Lower leg skin (tissue), 4 donors: ENCODE data around the gene CYS1. TPM values are rescaled to one million over a fixed set of nuclear protein-coding genes. Genes with fewer than 3 reads are reported as not detected.

ENCODE experiments used
- DNase-seq, 2 donors: peaks; one replicate each; pipeline ENCODE4 v3.0.0-alpha.2; 2019; ENCODE audit warnings: low spot score in 2 of 2
- H3K4me3 ChIP-seq: fragments of 200-600 bp; sonication (generic); 2 replicates; pipeline ENCODE4 v1.5.1; 2017; ENCODE audit warnings: mild to moderate bottlenecking, low read depth; ENCODE audit not compliant: poor library complexity, severe bottlenecking
- POLR2A ChIP-seq, 2 donors: fragments of 450-650 bp; IDR thresholded peaks; one replicate each; pipeline ENCODE4 v1.6.1; 2016 to 2017; ENCODE audit warnings: antibody characterized with exemption in 2 of 2, mild to moderate bottlenecking in 1 of 2, moderate library complexity in 1 of 2
- WGBS, 2 donors: methylation state at CpG; one replicate each; pipeline ENCODE4 v1.1.5; 2018; 5-methylcytosine and 5-hydroxymethylcytosine counted together
- intact Hi-C: fragments of 100-400 bp; cut with DNase I; formaldehyde crosslinking; loops from one replicate; pipeline ENCODE4 v1.15.0; 2023; ENCODE audit warnings: low total_unique reads
- total RNA-seq, 4 donors: library from RNA; depleted of rRNA; stranded (reverse); fragments of >200 nt; gene quantifications; one replicate each; pipeline ENCODE4 v1.1.0, GENCODE V29; 2016
- TF ChIP-seq, protein P1 (sequence below), 3 donors: fragments of 450-650 bp; IDR thresholded peaks; one replicate each; pipeline ENCODE4 v1.5.1; 2016; ENCODE audit warnings: antibody characterized with exemption in 3 of 3, mild to moderate bottlenecking in 3 of 3, moderate library complexity in 2 of 3

The CYS1 gene
- total RNA-seq, 4 donors from 2014 or later, result 0.25 to 0.98 (median 0.62) TPM; not detected in 1

DNA sequence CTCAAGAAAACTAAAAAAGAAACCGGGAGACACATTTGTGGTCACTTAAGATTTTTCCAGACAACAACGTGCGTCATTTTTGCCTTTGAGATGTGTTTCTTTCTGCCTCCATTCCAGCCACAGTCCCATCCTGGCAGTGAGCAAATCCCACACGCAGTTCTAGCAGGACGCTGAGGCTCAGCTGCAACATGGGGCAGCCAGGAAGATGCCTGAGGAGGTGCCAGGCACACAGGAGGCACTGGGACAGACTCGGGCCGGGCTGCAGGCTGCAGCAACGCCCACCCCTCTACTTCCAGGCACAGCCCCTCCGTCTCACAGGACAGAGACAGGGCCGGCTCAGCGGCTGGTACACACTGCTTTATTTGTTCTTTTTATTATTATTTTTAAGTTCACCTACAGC lies 23.8 kb downstream of the CYS1 start:
- no peak overlapping the region for H3K4me3 ChIP-seq
- no peak for TF ChIP-seq POLR2A (IDR thresholded peaks at IDR 0.05)
- TF ChIP-seq, protein P1, sequence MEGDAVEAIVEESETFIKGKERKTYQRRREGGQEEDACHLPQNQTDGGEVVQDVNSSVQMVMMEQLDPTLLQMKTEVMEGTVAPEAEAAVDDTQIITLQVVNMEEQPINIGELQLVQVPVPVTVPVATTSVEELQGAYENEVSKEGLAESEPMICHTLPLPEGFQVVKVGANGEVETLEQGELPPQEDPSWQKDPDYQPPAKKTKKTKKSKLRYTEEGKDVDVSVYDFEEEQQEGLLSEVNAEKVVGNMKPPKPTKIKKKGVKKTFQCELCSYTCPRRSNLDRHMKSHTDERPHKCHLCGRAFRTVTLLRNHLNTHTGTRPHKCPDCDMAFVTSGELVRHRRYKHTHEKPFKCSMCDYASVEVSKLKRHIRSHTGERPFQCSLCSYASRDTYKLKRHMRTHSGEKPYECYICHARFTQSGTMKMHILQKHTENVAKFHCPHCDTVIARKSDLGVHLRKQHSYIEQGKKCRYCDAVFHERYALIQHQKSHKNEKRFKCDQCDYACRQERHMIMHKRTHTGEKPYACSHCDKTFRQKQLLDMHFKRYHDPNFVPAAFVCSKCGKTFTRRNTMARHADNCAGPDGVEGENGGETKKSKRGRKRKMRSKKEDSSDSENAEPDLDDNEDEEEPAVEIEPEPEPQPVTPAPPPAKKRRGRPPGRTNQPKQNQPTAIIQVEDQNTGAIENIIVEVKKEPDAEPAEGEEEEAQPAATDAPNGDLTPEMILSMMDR (IDR thresholded peaks at IDR 0.05), result no peak
- WGBS, 2 donors, result 77 to 80% methylated on average over 11 of the region's 11 CpGs
- intact Hi-C loops, result no loop called here
- DNase-seq, result no peak

DNA sequence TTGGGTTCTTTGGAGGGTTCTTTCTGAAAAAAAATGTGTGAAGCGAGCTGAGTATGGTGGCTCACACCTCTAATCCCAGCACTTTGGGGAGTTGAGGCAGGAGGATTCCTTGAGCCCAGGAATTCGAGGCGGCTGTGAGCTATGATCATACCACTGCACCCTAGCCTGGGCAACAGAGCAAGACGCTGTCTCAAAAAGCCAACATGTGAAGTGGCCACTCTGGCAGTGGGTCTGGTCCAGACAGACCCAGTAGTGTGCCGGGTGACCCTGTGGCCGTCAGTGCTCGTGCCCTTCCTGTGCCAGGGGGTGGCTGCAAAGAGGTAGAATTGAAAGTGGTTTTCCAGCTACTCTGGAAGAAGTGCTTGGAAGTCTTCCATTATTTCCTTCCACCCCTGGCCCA lies 25.2 kb downstream of the CYS1 start:
- DNase-seq, result no peak
- TF ChIP-seq, protein P1 (IDR thresholded peaks at IDR 0.05), result no peak
- TF ChIP-seq POLR2A (IDR thresholded peaks at IDR 0.05), result no peak
- WGBS, 2 donors, result 78 to 90% methylated on average over 7 of the region's 7 CpGs
- no peak overlapping the region for H3K4me3 ChIP-seq
- intact Hi-C loops, result no loop called here

DNA sequence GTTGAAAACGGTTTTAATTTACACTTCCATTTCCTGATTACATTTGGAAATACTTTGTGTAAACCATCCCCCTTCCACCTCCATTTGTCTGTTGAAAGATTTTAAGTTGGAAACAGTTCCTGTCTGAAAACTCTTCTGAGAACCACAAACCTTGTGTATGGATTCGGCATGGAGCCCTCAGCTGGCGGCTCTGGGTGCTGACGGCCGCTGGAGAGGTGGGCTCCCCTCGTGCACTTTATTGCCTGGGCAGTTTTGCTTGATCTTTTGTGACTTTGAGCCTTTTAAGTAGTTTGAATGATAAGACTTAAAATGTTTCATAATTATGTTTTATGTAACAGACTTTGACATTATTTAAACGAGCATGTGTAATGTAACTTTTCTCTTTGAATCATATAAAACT lies 25.8 kb downstream of the CYS1 start:
- no peak overlapping the region for H3K4me3 ChIP-seq
- WGBS, 2 donors, result 67 to 70% methylated on average over 7 of the region's 7 CpGs
- TF ChIP-seq, protein P1 (IDR thresholded peaks at IDR 0.05), result no peak
- no peak for TF ChIP-seq POLR2A (IDR thresholded peaks at IDR 0.05)
- no peak for DNase-seq
- intact Hi-C loops, result no loop called here

DNA sequence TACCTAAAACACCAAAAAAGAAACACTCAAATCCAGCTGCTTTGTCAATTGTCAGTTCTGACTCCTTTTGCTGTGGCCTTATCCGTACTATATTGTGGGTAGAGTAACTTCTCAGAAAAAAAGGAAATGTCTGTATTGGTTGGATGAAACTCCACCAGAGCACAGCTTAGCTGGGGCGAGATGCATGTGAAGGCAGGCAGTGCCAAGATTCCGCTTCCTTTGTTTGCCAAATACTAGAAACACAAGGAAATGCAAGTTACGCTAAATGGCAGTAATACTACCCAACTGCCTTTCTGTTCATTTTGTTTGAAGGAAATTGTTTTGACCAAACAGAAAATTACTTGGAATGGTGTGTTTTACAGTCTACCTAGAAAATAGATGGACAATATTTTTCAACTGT lies 26.9 kb downstream of the CYS1 start:
- DNase-seq, result no peak
- no peak overlapping the region for H3K4me3 ChIP-seq
- no peak for TF ChIP-seq POLR2A (IDR thresholded peaks at IDR 0.05)
- TF ChIP-seq, protein P1 (IDR thresholded peaks at IDR 0.05), result no peak
- WGBS, 2 donors, result 72 to 80% methylated on average over 4 of the region's 4 CpGs
- intact Hi-C loops, result no loop called here

DNA sequence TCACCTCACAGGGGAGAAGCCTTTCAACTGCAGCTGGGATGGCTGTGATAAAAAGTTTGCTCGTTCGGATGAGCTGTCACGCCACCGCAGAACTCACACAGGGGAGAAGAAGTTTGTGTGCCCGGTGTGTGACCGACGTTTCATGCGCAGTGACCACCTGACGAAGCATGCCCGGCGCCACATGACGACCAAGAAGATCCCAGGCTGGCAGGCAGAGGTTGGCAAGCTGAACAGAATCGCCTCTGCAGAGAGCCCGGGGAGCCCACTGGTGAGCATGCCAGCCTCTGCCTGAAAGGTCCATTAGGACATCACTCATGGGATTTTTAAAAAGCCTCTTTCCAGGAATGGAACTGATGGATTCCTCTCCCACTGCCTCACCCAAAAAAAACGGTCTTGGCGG lies 28.0 kb downstream of the CYS1 start:
- no peak for DNase-seq
- intact Hi-C loops, result no loop called here
- no peak overlapping the region for H3K4me3 ChIP-seq
- 85 to 86% methylated on average over 16 of the region's 16 CpGs for WGBS, 2 donors
- TF ChIP-seq POLR2A (IDR thresholded peaks at IDR 0.05), result no peak
- TF ChIP-seq, protein P1 (IDR thresholded peaks at IDR 0.05), result no peak

DNA sequence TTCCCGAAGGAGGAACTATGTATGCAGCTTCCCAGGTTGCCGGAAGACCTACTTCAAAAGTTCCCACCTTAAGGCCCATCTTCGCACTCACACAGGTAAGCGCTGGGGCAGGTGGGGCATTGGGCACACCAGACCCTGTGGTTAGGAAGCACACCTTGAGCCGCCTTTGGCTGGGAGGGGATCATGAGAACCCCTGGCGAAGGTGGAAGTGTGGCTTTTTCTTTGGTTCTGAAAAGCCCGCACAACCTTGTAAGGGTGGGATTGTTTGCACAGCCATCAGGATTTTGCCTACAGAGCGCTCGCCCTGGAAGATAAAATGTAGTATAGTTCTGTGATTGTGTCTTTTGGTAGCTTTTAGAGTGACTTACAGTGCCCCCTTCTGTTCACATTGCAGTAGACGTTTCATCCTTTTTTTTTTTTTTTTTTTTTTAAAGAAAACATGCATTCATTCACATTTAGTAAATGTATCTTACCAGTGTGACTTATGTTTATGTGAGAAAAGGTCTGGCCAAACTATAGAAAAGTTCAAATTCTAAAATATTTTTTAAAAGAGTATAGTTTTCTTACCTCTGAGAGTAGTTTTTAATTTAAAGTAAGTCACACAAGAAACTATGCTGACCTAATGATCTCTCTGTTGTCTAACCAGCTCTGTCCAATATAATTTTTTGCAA lies 31.6 kb downstream of the CYS1 start:
- WGBS, 2 donors, result 40 to 55% methylated on average over 7 to 10 of the region's 10 CpGs
- no peak overlapping the region for H3K4me3 ChIP-seq
- DNase-seq, result no peak
- intact Hi-C loops, result loop anchor here (10.0 kb wide), 2 partner anchors 244 to 274 kb away; no protein-coding TSS in a partner anchor
- no peak for TF ChIP-seq POLR2A (IDR thresholded peaks at IDR 0.05)
- TF ChIP-seq, protein P1 (IDR thresholded peaks at IDR 0.05), result no peak
